DND-41 (cell line): Measurements from ENCODE around the gene C1QTNF12.

Source experiments
- ATAC-seq: fragments of 200-7000 bp; cut with Tn5 transposase; 3 replicates; pipeline ENCODE4 v1.9.1; 2021; ENCODE audit warnings: low read depth; ENCODE audit not compliant: insufficient read depth
- DNase-seq: peaks from one replicate; pipeline ENCODE4 v3.0.0-alpha.2; 2020
- H2AFZ ChIP-seq: 2 replicates; pipeline ENCODE4 v1.6.0; 2012; ENCODE audit warnings: low read depth, low read length
- H3K27ac ChIP-seq: 2 replicates; pipeline ENCODE4 v1.5.1; 2012; ENCODE audit warnings: low read length, inconsistent platforms
- H3K27me3 ChIP-seq: fragments of 200-600 bp; sonication (generic); 2 replicates; pipeline ENCODE4 v1.6.0; 2012; ENCODE audit warnings: low read length, mild to moderate bottlenecking, inconsistent platforms; ENCODE audit not compliant: insufficient read depth, poor library complexity
- H3K36me3 ChIP-seq: 2 replicates; pipeline ENCODE4 v1.5.1; 2012; ENCODE audit warnings: low read length, inconsistent platforms; ENCODE audit not compliant: insufficient read depth
- H3K4me1 ChIP-seq: 2 replicates; pipeline ENCODE4 v1.5.1; 2012; ENCODE audit warnings: mild to moderate bottlenecking, low read length; ENCODE audit not compliant: insufficient read depth
- H3K4me2 ChIP-seq: 2 replicates; pipeline ENCODE4 v1.6.0; 2012; ENCODE audit warnings: mild to moderate bottlenecking, moderate library complexity, low read length, inconsistent platforms; ENCODE audit not compliant: insufficient read depth
- H3K4me3 ChIP-seq, 2 experiments: fragments of 200-600 bp in 1 of 2; shearing (Covaris generic) in 1 of 2; 2 replicates each; pipeline ENCODE4 v1.5.1; 2012 to 2016; ENCODE audit warnings: inconsistent platforms in 2 of 2, low read length in 2 of 2, mild to moderate bottlenecking in 2 of 2, low read depth in 1 of 2, moderate library complexity in 1 of 2
- H3K79me2 ChIP-seq: 2 replicates; pipeline ENCODE4 v1.6.0; 2012; ENCODE audit warnings: low read length, inconsistent platforms; ENCODE audit not compliant: insufficient read depth
- H3K9ac ChIP-seq: 2 replicates; pipeline ENCODE4 v1.6.0; 2012; ENCODE audit warnings: low read depth, mild to moderate bottlenecking, inconsistent platforms, low read length, moderate library complexity
- H3K9me3 ChIP-seq: 2 replicates; pipeline ENCODE4 v1.5.1; 2012; ENCODE audit warnings: low read length, moderate library complexity, mild to moderate bottlenecking, inconsistent platforms; ENCODE audit not compliant: insufficient read depth, severe bottlenecking
- H4K20me1 ChIP-seq: 2 replicates; pipeline ENCODE4 v1.6.0; 2012; ENCODE audit warnings: low read length; ENCODE audit not compliant: insufficient read depth
- EZH2 ChIP-seq: IDR thresholded peaks from 3 replicates; pipeline ENCODE4 v1.6.1; 2012; ENCODE audit warnings: borderline replicate concordance, low read depth, mild to moderate bottlenecking, moderate library complexity, low read length, inconsistent platforms; ENCODE audit not compliant: severe bottlenecking
- TF ChIP-seq, protein P1 (sequence below): IDR thresholded peaks from 2 replicates; pipeline ENCODE4 v1.5.1; 2012; ENCODE audit warnings: borderline replicate concordance, low read length, moderate library complexity, mild to moderate bottlenecking; ENCODE audit not compliant: poor library complexity, severe bottlenecking; ENCODE audit errors: extremely low read depth

Gene C1QTNF12

DNA sequence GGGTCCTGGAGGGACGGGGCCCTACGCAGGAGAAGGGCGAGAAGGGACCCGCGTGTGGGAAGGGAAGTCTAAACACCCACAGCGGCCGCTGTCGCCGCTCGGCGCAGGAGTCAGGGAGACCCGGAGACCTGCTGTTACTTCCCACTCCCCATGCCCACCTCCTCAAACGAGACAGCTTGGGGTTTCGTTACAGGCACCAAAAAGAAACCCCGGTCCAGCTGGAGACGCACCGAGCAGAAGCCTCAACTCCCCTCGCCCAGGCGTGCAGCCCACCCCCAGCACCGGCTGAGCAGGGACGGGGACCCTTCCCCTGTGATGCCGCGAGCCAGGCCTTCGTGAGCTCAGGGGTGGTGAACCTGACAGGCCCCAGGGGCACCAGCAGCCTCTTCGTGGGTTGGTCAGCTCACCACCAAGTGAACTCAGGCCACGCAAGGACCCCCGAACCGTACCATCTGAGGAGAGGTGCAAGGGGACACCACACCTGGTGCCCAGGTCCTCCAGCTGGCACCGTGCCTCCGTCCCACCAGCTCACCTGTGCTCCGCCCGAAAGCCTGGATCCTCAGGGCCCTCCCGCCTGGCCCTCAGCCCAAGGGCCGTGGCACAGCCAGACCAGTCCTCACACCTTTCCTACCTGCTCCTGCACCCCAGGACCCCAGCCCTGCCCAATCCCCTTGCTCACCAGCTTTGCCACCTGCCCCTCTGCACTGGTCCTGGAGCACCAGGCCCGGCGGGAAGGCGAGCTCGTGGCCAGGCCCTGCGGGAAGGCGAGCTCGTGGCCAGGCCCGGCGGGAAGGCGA is 19.8 kb downstream of the C1QTNF12 start:
- H3K9ac ChIP-seq = no peak overlapping the region
- H3K27ac ChIP-seq = no peak overlapping the region
- H3K4me1 ChIP-seq = peaks cover 16% of the 10 kb centered on the region
- peaks cover 65% of the 10 kb centered on the region for H4K20me1 ChIP-seq
- ATAC-seq = no peak
- no peaks in the 10 kb centered on the region for H3K27me3 ChIP-seq
- no peaks in the 10 kb centered on the region for H3K9me3 ChIP-seq
- H3K79me2 ChIP-seq = peaks cover 75% of the 10 kb centered on the region
- peaks cover 86% of the 10 kb centered on the region for H3K36me3 ChIP-seq
- TF ChIP-seq, protein P1, sequence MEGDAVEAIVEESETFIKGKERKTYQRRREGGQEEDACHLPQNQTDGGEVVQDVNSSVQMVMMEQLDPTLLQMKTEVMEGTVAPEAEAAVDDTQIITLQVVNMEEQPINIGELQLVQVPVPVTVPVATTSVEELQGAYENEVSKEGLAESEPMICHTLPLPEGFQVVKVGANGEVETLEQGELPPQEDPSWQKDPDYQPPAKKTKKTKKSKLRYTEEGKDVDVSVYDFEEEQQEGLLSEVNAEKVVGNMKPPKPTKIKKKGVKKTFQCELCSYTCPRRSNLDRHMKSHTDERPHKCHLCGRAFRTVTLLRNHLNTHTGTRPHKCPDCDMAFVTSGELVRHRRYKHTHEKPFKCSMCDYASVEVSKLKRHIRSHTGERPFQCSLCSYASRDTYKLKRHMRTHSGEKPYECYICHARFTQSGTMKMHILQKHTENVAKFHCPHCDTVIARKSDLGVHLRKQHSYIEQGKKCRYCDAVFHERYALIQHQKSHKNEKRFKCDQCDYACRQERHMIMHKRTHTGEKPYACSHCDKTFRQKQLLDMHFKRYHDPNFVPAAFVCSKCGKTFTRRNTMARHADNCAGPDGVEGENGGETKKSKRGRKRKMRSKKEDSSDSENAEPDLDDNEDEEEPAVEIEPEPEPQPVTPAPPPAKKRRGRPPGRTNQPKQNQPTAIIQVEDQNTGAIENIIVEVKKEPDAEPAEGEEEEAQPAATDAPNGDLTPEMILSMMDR = no peak
- TF ChIP-seq EZH2 = no peak
- H2AFZ ChIP-seq = no peak overlapping the region
- no peak for DNase-seq
- no peak overlapping the region for H3K4me2 ChIP-seq
- no peak overlapping the region for H3K4me3 ChIP-seq

DNA sequence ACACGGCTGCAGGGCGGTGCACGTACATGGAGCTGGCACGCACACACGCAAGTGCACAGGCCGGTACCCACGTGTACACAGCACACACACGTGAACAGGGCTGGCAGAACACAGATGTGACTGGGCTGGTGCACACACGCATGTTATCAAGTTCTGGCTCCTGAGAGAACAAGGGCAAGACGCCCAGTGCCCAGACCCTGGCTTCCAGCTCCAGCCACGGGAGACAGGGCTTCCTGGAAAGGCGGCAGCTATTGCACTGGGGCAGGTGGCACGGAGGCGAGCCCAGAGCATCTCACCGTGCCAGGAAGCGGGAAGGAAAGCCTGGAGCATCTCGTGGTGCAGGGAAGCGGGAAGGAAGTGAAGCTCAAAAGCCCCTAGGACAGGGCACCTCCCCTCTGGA is 20.6 kb downstream of the C1QTNF12 start:
- Histone ChIP-seq H3K36me3 (peaks cover 87% of the 10 kb centered on the region), H3K27ac (no peak overlapping the region)
- no peak for ATAC-seq

DNA sequence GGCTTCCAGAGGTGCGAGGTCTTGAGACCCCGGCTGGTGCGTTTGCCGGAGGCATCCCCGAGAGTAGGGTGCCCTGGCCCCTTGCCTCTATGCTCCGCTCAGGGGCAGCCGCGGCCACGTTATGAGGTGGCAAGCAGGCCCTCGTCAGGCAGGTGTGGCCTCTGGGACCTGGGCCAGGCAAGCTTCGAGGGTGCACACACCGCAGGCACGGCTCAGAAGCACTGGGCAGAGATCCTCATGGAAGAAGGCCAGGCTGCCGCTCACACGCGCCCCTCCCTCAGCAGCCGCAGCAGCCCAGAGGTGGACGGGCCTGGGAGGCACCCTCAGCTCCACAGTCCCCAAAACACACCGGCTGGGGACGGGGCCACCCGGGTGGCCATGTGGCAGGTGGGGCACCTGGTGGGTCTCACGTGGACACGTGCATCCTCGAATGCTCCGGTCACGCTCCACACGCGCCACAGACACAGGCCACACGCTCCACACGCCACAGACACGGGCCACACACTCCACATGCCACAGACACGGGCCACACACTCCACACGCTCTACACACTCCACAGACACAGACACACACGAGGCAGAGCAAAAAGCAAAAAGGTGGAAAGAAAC is 21.2 kb downstream of the C1QTNF12 start:
- Histone ChIP-seq H4K20me1 (peaks cover 75% of the 10 kb centered on the region), H3K4me1 (peaks cover 10% of the 10 kb centered on the region), H3K9ac (no peak overlapping the region), H3K27ac (no peak overlapping the region), H3K79me2 (peaks cover 61% of the 10 kb centered on the region), H3K9me3 (no peaks in the 10 kb centered on the region), H3K27me3 (no peaks in the 10 kb centered on the region), H3K36me3 (peaks cover 93% of the 10 kb centered on the region), H3K4me3 (no peak overlapping the region), H2AFZ (no peak overlapping the region), H3K4me2 (no peak overlapping the region)
- no peak for ATAC-seq
- TF ChIP-seq, protein P1 = no peak
- no peak for TF ChIP-seq EZH2
- no peak for DNase-seq

More for the DNA sequence above, 20.6 kb downstream of the C1QTNF12 start:
- Histone ChIP-seq H3K4me3 (no peak overlapping the region), H2AFZ (no peak overlapping the region), H3K9ac (no peak overlapping the region), H4K20me1 (peaks cover 70% of the 10 kb centered on the region), H3K79me2 (peaks cover 66% of the 10 kb centered on the region), H3K27me3 (no peaks in the 10 kb centered on the region), H3K4me1 (peaks cover 16% of the 10 kb centered on the region), H3K4me2 (no peak overlapping the region), H3K9me3 (no peaks in the 10 kb centered on the region)
- DNase-seq = no peak
- TF ChIP-seq, protein P1 = no peak
- TF ChIP-seq EZH2 = no peak
